IMR-90 (cell line): ENCODE results near the gene MAP3K5.

Experiments used
- BHLHE40 ChIP-seq: fragments of 150-350 bp; IDR thresholded peaks from 2 replicates; pipeline ENCODE4 v1.6.1; 2016; ENCODE audit warnings: mild to moderate bottlenecking, low read depth, low read length
- CEBPB ChIP-seq: IDR thresholded peaks from 2 replicates; pipeline ENCODE4 v1.6.1; 2012; ENCODE audit warnings: low read depth, low read length, improper control_type of control experiment
- CTCF ChIP-seq: conservative IDR thresholded peaks from 2 replicates; pipeline ENCODE4 v1.5.1; 2012; ENCODE audit warnings: mild to moderate bottlenecking, low read depth, low read length, improper control_type of control experiment
- MAZ ChIP-seq: IDR thresholded peaks from 2 replicates; pipeline ENCODE4 v1.6.1; 2012; ENCODE audit warnings: low read depth, mild to moderate bottlenecking, low read length, improper control_type of control experiment, moderate library complexity, borderline replicate concordance
- POLR2A ChIP-seq: IDR thresholded peaks from 2 replicates; pipeline ENCODE4 v1.6.1; 2012; ENCODE audit warnings: mild to moderate bottlenecking, low read depth, low read length
- RAD21 ChIP-seq: IDR thresholded peaks from 2 replicates; pipeline ENCODE4 v1.6.1; 2012; ENCODE audit warnings: low read length, improper control_type of control experiment
- RFX5 ChIP-seq: IDR thresholded peaks from 2 replicates; pipeline ENCODE4 v1.8.0; 2012; ENCODE audit warnings: low read depth, mild to moderate bottlenecking, low read length, moderate library complexity
- SMC3 ChIP-seq: fragments of 150-350 bp; IDR thresholded peaks from 2 replicates; pipeline ENCODE4 v1.6.1; 2016; ENCODE audit warnings: low read depth, mild to moderate bottlenecking, antibody characterized with exemption, low read length, moderate library complexity

GRCh38 chr6:136604928-136605510, 187.3 kb downstream of the MAP3K5 start:
- TF ChIP-seq POLR2A: no peak
- no peak for TF ChIP-seq CTCF
- no peak for TF ChIP-seq RAD21
- TF ChIP-seq CEBPB: no peak
- no peak for TF ChIP-seq MAZ
- TF ChIP-seq RFX5: no peak
- TF ChIP-seq SMC3: no peak
- no peak for TF ChIP-seq BHLHE40
